Islet precursor cell (in vitro differentiated cells): ENCODE measurements around the gene OPRD1.

Source experiments
- DNase-seq: peaks from one replicate; pipeline ENCODE4 v3.0.0-alpha.2; 2018

The OPRD1 gene

GRCh38 chr1:28886731-28887418 lies 74.9 kb downstream of the OPRD1 start:
- peak; percentile 93 for DNase-seq

GRCh38 chr1:28887419-28887834 lies 75.5 kb downstream of the OPRD1 start:
- no peak for DNase-seq

GRCh38 chr1:28887835-28888682 lies 76.1 kb downstream of the OPRD1 start:
- peak; percentile 83 for DNase-seq

- DNase-seq: no peak
Measured at GRCh38 chr1:28888915-28889314, 76.9 kb downstream of the OPRD1 start.

- no peak for DNase-seq
Measured at GRCh38 chr1:28889357-28889756, 77.4 kb downstream of the OPRD1 start.

- no peak for DNase-seq
Measured at GRCh38 chr1:28890435-28890834, 78.5 kb downstream of the OPRD1 start.

- no peak for DNase-seq
Measured at GRCh38 chr1:28890836-28891235, 78.9 kb downstream of the OPRD1 start.

GRCh38 chr1:28891256-28891655 lies 79.3 kb downstream of the OPRD1 start:
- DNase-seq: no peak

GRCh38 chr1:28893403-28894102 lies 81.6 kb downstream of the OPRD1 start:
- DNase-seq: peak; percentile 80

GRCh38 chr1:28894785-28895184 lies 82.8 kb downstream of the OPRD1 start:
- DNase-seq: no peak

- no peak for DNase-seq
Measured at GRCh38 chr1:28895896-28896608, 84.1 kb downstream of the OPRD1 start.

- no peak for DNase-seq
Measured at GRCh38 chr1:28896609-28896986, 84.6 kb downstream of the OPRD1 start.

GRCh38 chr1:28897789-28898188 lies 85.8 kb downstream of the OPRD1 start:
- DNase-seq: no peak

GRCh38 chr1:28898405-28898881 lies 86.5 kb downstream of the OPRD1 start:
- no peak for DNase-seq

- DNase-seq: no peak
Measured at GRCh38 chr1:28899267-28899666, 87.3 kb downstream of the OPRD1 start.

- DNase-seq: no peak
Measured at GRCh38 chr1:28900562-28900961, 88.6 kb downstream of the OPRD1 start.

GRCh38 chr1:28902738-28903137 lies 90.8 kb downstream of the OPRD1 start:
- no peak for DNase-seq

GRCh38 chr1:28905921-28906666 lies 94.1 kb downstream of the OPRD1 start:
- no peak for DNase-seq

GRCh38 chr1:28909198-28909597 lies 97.2 kb downstream of the OPRD1 start:
- DNase-seq: no peak

- no peak for DNase-seq
Measured at GRCh38 chr1:28910379-28911115, 98.6 kb downstream of the OPRD1 start.

- DNase-seq: no peak
Measured at GRCh38 chr1:28913786-28914227, 101.8 kb downstream of the OPRD1 start.
